Raji (cell line): ENCODE data around the gene CDK11A.

Experiments
- POLR2A ChIP-seq: IDR thresholded peaks from 2 replicates; pipeline ENCODE4 v1.6.1; 2011; ENCODE audit warnings: low read depth, low read length, control low read depth; ENCODE audit not compliant: insufficient read depth

The CDK11A gene

GRCh38 chr1:1724035-1724864 lies at the start of gene CDK11A:
Gene CDK11A (minus strand): TSS chr1:1724357. CDS start chr1:1722818, 1,539 bp downstream.
- TF ChIP-seq POLR2A, result peak; percentile 52

DNA sequence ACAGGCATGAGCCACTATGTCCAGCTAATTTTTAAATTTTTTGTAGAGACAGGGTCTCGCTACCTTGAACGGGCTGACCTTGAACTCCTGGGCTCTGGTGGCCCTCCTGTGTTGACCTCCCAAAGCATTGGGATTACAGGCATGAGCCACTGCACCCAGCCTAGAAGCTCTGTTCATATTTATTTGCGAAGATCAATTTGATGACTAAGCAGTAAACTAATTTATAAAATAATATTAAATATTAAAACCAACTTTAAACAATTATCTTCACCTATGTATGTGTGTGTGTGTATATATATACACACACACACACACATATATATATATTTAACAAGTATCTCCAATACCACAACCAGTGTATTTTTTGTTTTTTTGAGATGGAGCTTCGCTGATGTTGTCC lies 49.7 kb upstream of the CDK11A start:
- no peak for TF ChIP-seq POLR2A

- TF ChIP-seq POLR2A, result no peak
Observed at GRCh38 chr1:1771096-1771495, 46.9 kb upstream of the CDK11A start.

DNA sequence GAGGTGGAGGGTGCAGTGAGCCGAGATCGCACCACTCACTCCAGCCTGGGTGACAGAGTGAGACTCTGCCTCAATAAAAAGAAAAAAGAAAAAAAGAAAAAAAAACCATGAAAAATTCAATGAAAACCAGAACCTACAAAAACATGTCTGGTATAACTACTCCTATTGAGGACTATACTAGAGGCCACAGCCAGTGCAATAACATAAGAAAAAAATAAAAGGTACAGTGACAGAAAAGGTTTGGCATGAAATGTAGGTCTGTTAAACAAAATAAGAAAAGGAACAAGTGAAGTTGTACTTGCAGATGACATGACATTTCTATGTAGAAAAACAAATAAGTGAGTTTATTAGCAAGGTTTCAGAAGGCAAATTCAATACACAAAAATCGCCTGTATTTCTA lies 45.9 kb upstream of the CDK11A start:
- TF ChIP-seq POLR2A, result no peak

GRCh38 chr1:1768249-1768992 lies 44.3 kb upstream of the CDK11A start:
- TF ChIP-seq POLR2A, result no peak

GRCh38 chr1:1764876-1765470 lies 40.8 kb upstream of the CDK11A start:
- no peak for TF ChIP-seq POLR2A

GRCh38 chr1:1763657-1764621 lies 39.8 kb upstream of the CDK11A start:
- TF ChIP-seq POLR2A, result no peak

- no peak for TF ChIP-seq POLR2A
Observed at GRCh38 chr1:1761504-1762376, 37.6 kb upstream of the CDK11A start.

- TF ChIP-seq POLR2A, result no peak
Observed at GRCh38 chr1:1760715-1761114, 36.6 kb upstream of the CDK11A start.

DNA sequence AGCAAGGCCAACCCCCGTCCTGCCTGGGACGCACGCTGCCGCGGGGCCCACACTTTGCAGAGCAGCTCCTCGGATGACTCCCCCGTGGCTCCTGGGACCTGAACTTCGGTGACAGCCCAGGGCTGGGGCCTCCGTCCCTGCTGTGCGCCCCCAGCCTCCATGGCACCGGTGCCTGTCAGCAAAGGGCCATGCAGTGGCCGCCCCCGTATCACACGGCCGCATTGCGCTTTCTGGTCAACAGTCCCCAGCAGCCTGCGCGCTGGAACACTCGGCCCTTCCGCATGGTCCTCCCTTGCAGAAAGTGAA lies 36.1 kb upstream of the CDK11A start:
- TF ChIP-seq POLR2A, result no peak

DNA sequence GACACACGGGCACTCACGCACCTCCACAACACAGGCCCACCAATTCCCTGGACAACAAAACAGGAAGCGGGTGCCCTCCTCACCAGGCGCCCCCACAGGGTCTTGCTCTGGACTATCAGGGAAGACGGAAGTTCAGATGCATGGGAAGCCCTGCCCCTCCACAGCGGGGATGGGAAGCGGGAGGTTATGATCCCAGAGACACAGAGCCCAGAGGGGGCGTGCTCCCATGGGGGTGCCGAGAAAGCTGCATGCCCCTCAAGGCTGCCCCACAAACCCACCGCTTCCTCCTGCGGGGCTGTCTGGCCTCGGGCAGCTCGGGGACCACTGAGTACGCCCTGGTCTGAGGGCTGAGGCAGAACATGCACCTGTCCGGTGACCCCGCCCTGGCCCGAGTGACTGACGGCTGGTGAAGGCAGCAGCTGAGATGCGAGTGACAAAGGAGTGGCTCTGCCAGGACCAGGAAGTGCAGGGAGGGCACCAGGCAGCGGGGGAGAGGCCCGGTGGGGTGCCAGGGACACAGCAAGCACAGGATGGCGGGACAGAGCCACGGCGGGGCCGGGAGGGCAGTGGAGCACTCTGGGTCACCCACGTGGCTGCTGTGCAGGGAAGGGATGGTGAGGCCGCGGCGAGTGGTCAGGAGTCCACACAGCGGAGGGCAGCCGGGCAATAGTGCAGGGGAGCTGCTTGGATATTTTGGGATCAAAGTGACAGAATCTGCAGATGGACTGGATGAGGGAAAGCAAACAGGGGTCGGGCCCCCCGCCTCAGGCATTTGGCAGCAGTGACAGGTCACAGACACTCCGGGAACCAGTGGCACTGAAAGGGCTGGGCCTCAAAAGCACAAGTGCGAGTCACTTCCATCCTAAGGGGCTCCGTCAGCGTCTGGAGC lies 35.5 kb upstream of the CDK11A start:
- TF ChIP-seq POLR2A, result no peak

- TF ChIP-seq POLR2A, result no peak
Observed at GRCh38 chr1:1758692-1759455, 34.7 kb upstream of the CDK11A start.
